SK-N-SH (cell line): ENCODE measurements around the gene MYF6. TPM values are rescaled to one million over a fixed set of nuclear protein-coding genes. Genes with fewer than 3 reads are reported as not detected.

Source experiments
- CTCF ChIA-PET: fragments of 300-600, 350-600 bp; formaldehyde crosslinking; extraction: SDS; loops from one replicate; lab custom pipeline; 2021; lab: Yijun Ruan, JAX
- POLR2A ChIA-PET: fragments of 350-600 bp; sonication (Branson Sonifier 250); formaldehyde crosslinking; extraction: SDS; loops from one replicate; lab custom pipeline; 2020; ENCODE audit warnings: antibody characterized with exemption, inconsistent platforms; lab: Yijun Ruan, JAX
- DNase-seq: peaks from one replicate; pipeline ENCODE4 v3.0.0; 2012
- H2AFZ ChIP-seq: fragments of 200-600 bp; sonication (generic); 2 replicates; pipeline ENCODE4 v1.8.1; 2016; ENCODE audit warnings: antibody characterized with exemption, mild to moderate bottlenecking, low read depth
- H3F3A ChIP-seq: fragments of 200-600 bp; sonication (generic); replicated peaks from 2 replicates; pipeline ENCODE3; 2016; ENCODE audit warnings: antibody characterized with exemption, mild to moderate bottlenecking; ENCODE audit not compliant: insufficient read depth
- H3K27ac ChIP-seq, 2 experiments: fragments of 200-500 bp in 1 of 2; fragments of 200-600 bp in 1 of 2; sonication (Bioruptor generic) in 1 of 2; sonication (generic), shearing (Covaris generic) in 1 of 2; 2 replicates each; pipeline versions ENCODE4 v1.5.1 to v1.6.1; 2014 to 2016; ENCODE audit warnings: low read depth in 2 of 2, inconsistent platforms in 1 of 2, low read length in 1 of 2, mild to moderate bottlenecking in 1 of 2, mixed read lengths in 1 of 2
- H3K27me3 ChIP-seq: fragments of 200-600 bp; sonication (generic), shearing (Covaris generic); 2 replicates; pipeline ENCODE4 v1.6.1; 2016; ENCODE audit warnings: mixed run types; ENCODE audit not compliant: insufficient read depth
- H3K36me3 ChIP-seq, 2 experiments: fragments of 200-500 bp in 1 of 2; fragments of 200-600 bp in 1 of 2; sonication (Bioruptor generic) in 1 of 2; sonication (generic) in 1 of 2; replicated peaks in 1 of 2; 2 replicates each; pipeline versions ENCODE3 to v1.5.1; 2014 to 2016; ENCODE audit warnings: low read length in 1 of 2, mild to moderate bottlenecking in 1 of 2; ENCODE audit not compliant: insufficient read depth in 2 of 2, control insufficient read depth in 1 of 2
- H3K4me1 ChIP-seq, 2 experiments: fragments of 200-500 bp in 1 of 2; fragments of 200-600 bp in 1 of 2; sonication (Bioruptor generic) in 1 of 2; sonication (generic), shearing (Covaris generic) in 1 of 2; 2 replicates each; pipeline versions ENCODE4 v1.5.1 to v1.6.1; 2014 to 2016; ENCODE audit warnings: low read depth in 1 of 2, low read length in 1 of 2, mixed run types in 1 of 2; ENCODE audit not compliant: insufficient read depth in 2 of 2, control insufficient read depth in 1 of 2
- H3K4me2 ChIP-seq: fragments of 200-600 bp; sonication (generic), shearing (Covaris generic); 2 replicates; pipeline ENCODE4 v1.6.1; 2017; ENCODE audit warnings: mixed run types
- H3K4me3 ChIP-seq, 2 experiments: fragments of 200-500 bp in 1 of 2; fragments of 200-600 bp in 1 of 2; sonication (Bioruptor generic) in 1 of 2; sonication (generic), shearing (Covaris generic) in 1 of 2; 2 replicates each; pipeline versions ENCODE4 v1.5.1 to v1.8.1; 2014 to 2016; ENCODE audit warnings: low read depth in 2 of 2, inconsistent platforms in 1 of 2, low read length in 1 of 2, mild to moderate bottlenecking in 1 of 2, mixed read lengths in 1 of 2, moderate library complexity in 1 of 2
- H3K79me2 ChIP-seq: fragments of 200-600 bp; sonication (generic); 2 replicates; pipeline ENCODE4 v1.8.1; 2017; ENCODE audit warnings: mild to moderate bottlenecking; ENCODE audit not compliant: insufficient read depth
- H3K9ac ChIP-seq: fragments of 200-600 bp; sonication (generic); 2 replicates; pipeline ENCODE4 v1.6.1; 2017; ENCODE audit warnings: mixed run types
- H3K9me2 ChIP-seq: fragments of 200-600 bp; sonication (generic); 2 replicates; pipeline ENCODE4 v1.6.1; 2017; ENCODE audit warnings: mixed run types
- H3K9me3 ChIP-seq: fragments of 200-600 bp; sonication (generic); 2 replicates; pipeline ENCODE4 v1.6.1; 2017; ENCODE audit warnings: mixed run types, mild to moderate bottlenecking, moderate library complexity
- H4K20me1 ChIP-seq: fragments of 200-600 bp; sonication (generic); 2 replicates; pipeline ENCODE4 v1.6.1; 2017; ENCODE audit warnings: mild to moderate bottlenecking, mixed run types; ENCODE audit not compliant: insufficient read depth
- CHD2 ChIP-seq: fragments of 150-350 bp; IDR thresholded peaks from 2 replicates; pipeline ENCODE4 v1.6.1; 2018; ENCODE audit warnings: low read length; ENCODE audit not compliant: partially characterized antibody
- CTCF ChIP-seq: fragments of 200-600 bp; sonication (generic); IDR thresholded peaks from 2 replicates; pipeline ENCODE4 v1.6.1; 2017; ENCODE audit warnings: antibody characterized with exemption, mild to moderate bottlenecking, moderate library complexity
- EZH2phosphoT487 ChIP-seq: fragments of 200-600 bp; sonication (generic); IDR thresholded peaks from 2 replicates; pipeline ENCODE4 v1.6.1; 2017; ENCODE audit warnings: low read depth, mixed run types, mild to moderate bottlenecking, antibody characterized with exemption, moderate library complexity, borderline replicate concordance
- FOXM1 ChIP-seq: IDR thresholded peaks from 2 replicates; pipeline ENCODE4 v1.4.0; 2012; ENCODE audit warnings: low read depth, mild to moderate bottlenecking
- MAX ChIP-seq: IDR thresholded peaks from 2 replicates; pipeline ENCODE4 v1.4.0; 2012; ENCODE audit warnings: low read depth
- MEF2A ChIP-seq: IDR thresholded peaks from 2 replicates; pipeline ENCODE4 v1.4.0; 2012; ENCODE audit warnings: low read depth, borderline replicate concordance
- MXI1 ChIP-seq: IDR thresholded peaks from 2 replicates; pipeline ENCODE4 v1.6.1; 2012; ENCODE audit warnings: mild to moderate bottlenecking, low read depth, low read length, improper control_type of control experiment
- NRF1 ChIP-seq: IDR thresholded peaks from 2 replicates; pipeline ENCODE4 v1.6.1; 2012; ENCODE audit warnings: low read depth, mild to moderate bottlenecking, low read length
- PBX3 ChIP-seq: IDR thresholded peaks from 2 replicates; pipeline ENCODE4; 2012
- POLR2AphosphoS5 ChIP-seq: IDR thresholded peaks from 2 replicates; pipeline ENCODE4 v1.6.1; 2012; ENCODE audit warnings: low read depth, low read length
- RAD21 ChIP-seq: IDR thresholded peaks from 2 replicates; pipeline ENCODE4 v1.6.1; 2012; ENCODE audit warnings: mild to moderate bottlenecking, low read length
- RCOR1 ChIP-seq: fragments of 150-350 bp; IDR thresholded peaks from 2 replicates; pipeline ENCODE4 v1.6.1; 2017; ENCODE audit warnings: antibody characterized with exemption, low read length
- TAF1 ChIP-seq: IDR thresholded peaks from 2 replicates; pipeline ENCODE4 v1.6.1; 2012; ENCODE audit warnings: low read depth, mild to moderate bottlenecking, low read length, moderate library complexity, borderline replicate concordance
- TCF12 ChIP-seq: IDR thresholded peaks from 2 replicates; pipeline ENCODE4 v1.4.0; 2012
- TEAD4 ChIP-seq: IDR thresholded peaks from 2 replicates; pipeline ENCODE4 v1.4.0; 2012; ENCODE audit warnings: mild to moderate bottlenecking, borderline replicate concordance; ENCODE audit not compliant: insufficient read depth
- USF2 ChIP-seq: fragments of 150-350 bp; IDR thresholded peaks from 2 replicates; pipeline ENCODE4 v1.6.1; 2017; ENCODE audit warnings: antibody characterized with exemption, low read length, low read depth, borderline replicate concordance
- WGBS: methylation state at CpG from one replicate; pipeline ENCODE4 v1.1.6; 2017; ENCODE audit warnings: low lambda C conversion rate; 5-methylcytosine and 5-hydroxymethylcytosine counted together
- polyA plus RNA-seq, 3 experiments: library from polyadenylated mRNA; depleted of rRNA; stranded (reverse); fragments of >200 nt; gene quantifications; 2 replicates each; pipeline ENCODE4 v1.2.3, GENCODE V29; 2012

The MYF6 gene
- polyA plus RNA-seq, 1 of the 3 experiments (the other 2 are of a cell fraction): not detected

- TF ChIP-seq MAX (no peak), POLR2AphosphoS5 (no peak), NRF1 (no peak)
- H3F3A ChIP-seq: no peaks in the 10 kb centered on the region
- no peaks in the 10 kb centered on the region for H4K20me1 ChIP-seq
- ChIA-PET CTCF (interaction anchor here (1.3 kb wide), 1 partner anchor 27 kb away, joined by 3 read pairs; the partner anchor contains the start of gene MYF6), POLR2A (no interaction called here)
- H2AFZ ChIP-seq: no peak overlapping the region
- no peak overlapping the region for H3K4me3 ChIP-seq
- H3K4me2 ChIP-seq: no peak overlapping the region
- 4% methylated on average over 2 of the region's 2 CpGs for WGBS
- DNase-seq: no peak
- H3K79me2 ChIP-seq: no peaks in the 10 kb centered on the region
- H3K27me3 ChIP-seq: peaks cover 11% of the 10 kb centered on the region; the same call in 1 of the 2 replicates
- no peaks in the 10 kb centered on the region; the same call in 1 of the 2 replicates for H3K9me3 ChIP-seq
- H3K9me2 ChIP-seq: no peaks in the 10 kb centered on the region
- no peak overlapping the region for H3K27ac ChIP-seq
- no peaks in the 10 kb centered on the region for H3K36me3 ChIP-seq
- H3K4me1 ChIP-seq: no peaks in the 10 kb centered on the region
- no peak overlapping the region for H3K9ac ChIP-seq
These were observed 26.1 kb upstream of the MYF6 start for GRCh38 chr12:80681287-80681686.

GRCh38 chr12:80681786-80682185, 25.6 kb upstream of the MYF6 start:
- Histone ChIP-seq H3K36me3 (no peaks in the 10 kb centered on the region), H3K27me3 (peaks cover 6% of the 10 kb centered on the region; the same call in 1 of the 2 replicates), H4K20me1 (no peaks in the 10 kb centered on the region), H3K27ac (no peak overlapping the region), H3F3A (no peaks in the 10 kb centered on the region), H3K79me2 (no peaks in the 10 kb centered on the region), H3K4me1 (no peaks in the 10 kb centered on the region), H3K9me2 (no peaks in the 10 kb centered on the region), H3K4me2 (no peak overlapping the region), H3K9ac (no peak overlapping the region), H3K4me3 (no peak overlapping the region), H2AFZ (no peak overlapping the region), H3K9me3 (no peaks in the 10 kb centered on the region; the same call in 1 of the 2 replicates)
- DNase-seq: no peak
- POLR2A ChIA-PET: no interaction called here
- CTCF ChIA-PET: interaction anchor here (1.3 kb wide), 1 partner anchor 26 kb away, joined by 3 read pairs; the partner anchor contains the start of gene MYF6
- WGBS: 3% methylated on average over 3 of the region's 3 CpGs
- TF ChIP-seq RAD21: no peak
- TF ChIP-seq TCF12: no peak
- TF ChIP-seq USF2: no peak
- TF ChIP-seq MXI1: no peak
- no peak for TF ChIP-seq CTCF
- no peak for TF ChIP-seq TAF1
- TF ChIP-seq MEF2A: no peak
- no peak for TF ChIP-seq FOXM1
- TF ChIP-seq PBX3: no peak
- TF ChIP-seq RCOR1: no peak
- no peak for TF ChIP-seq EZH2phosphoT487
- TF ChIP-seq TEAD4: no peak
- TF ChIP-seq NRF1: no peak
- TF ChIP-seq POLR2AphosphoS5: no peak
- no peak for TF ChIP-seq CHD2
